Fibroblast of villous mesenchyme (primary cell): ENCODE measurements around the gene CAVIN4. TPM values are rescaled to one million over a fixed set of nuclear protein-coding genes. Genes with fewer than 3 reads are reported as not detected.
A peak's percentile ranks its signal among the peaks of the same experiment; 100 is the strongest.

Experiments
- DNase-seq: peaks from one replicate; pipeline ENCODE4 v3.0.0-alpha.2; 2010; ENCODE audit warnings: low read depth
- H3K4me3 ChIP-seq: 2 replicates; pipeline ENCODE4 v1.5.1; 2011; ENCODE audit warnings: low read depth, mild to moderate bottlenecking, low read length
- total RNA-seq: library from RNA; depleted of rRNA; stranded (reverse); fragments of >200 nt; gene quantifications from 2 replicates; pipeline ENCODE4 v1.2.3, GENCODE V29; 2012
- TF ChIP-seq, protein P1 (sequence below): IDR thresholded peaks from 2 replicates; pipeline ENCODE4 v1.5.1; 2012; ENCODE audit warnings: low read depth, mild to moderate bottlenecking, low read length; ENCODE audit not compliant: insufficient read depth

CAVIN4 gene
- total RNA-seq, 1 donor, result 1.3 TPM

DNA sequence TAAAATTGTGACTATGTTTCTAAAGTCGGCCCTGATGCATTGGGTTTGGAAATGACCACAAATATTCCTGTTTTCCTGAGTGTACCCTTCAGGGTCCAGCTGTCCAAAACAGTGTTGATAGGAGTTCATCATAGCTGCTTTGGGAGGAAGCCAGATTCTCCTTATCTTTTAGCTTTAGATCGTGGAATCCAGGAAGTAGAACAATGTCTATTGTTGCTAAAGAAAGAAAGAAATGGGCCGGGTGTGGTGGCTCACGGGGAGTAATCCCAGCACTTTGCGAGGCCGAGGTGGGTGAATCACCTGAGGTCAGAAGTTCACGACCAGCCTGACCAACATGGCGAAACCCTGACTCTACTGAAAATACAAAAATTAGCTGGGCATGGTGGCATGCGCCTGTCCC lies 9.5 kb downstream of the CAVIN4 start:
- DNase-seq, result no peak
- TF ChIP-seq, protein P1, sequence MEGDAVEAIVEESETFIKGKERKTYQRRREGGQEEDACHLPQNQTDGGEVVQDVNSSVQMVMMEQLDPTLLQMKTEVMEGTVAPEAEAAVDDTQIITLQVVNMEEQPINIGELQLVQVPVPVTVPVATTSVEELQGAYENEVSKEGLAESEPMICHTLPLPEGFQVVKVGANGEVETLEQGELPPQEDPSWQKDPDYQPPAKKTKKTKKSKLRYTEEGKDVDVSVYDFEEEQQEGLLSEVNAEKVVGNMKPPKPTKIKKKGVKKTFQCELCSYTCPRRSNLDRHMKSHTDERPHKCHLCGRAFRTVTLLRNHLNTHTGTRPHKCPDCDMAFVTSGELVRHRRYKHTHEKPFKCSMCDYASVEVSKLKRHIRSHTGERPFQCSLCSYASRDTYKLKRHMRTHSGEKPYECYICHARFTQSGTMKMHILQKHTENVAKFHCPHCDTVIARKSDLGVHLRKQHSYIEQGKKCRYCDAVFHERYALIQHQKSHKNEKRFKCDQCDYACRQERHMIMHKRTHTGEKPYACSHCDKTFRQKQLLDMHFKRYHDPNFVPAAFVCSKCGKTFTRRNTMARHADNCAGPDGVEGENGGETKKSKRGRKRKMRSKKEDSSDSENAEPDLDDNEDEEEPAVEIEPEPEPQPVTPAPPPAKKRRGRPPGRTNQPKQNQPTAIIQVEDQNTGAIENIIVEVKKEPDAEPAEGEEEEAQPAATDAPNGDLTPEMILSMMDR, result no peak
- H3K4me3 ChIP-seq, result no peak overlapping the region

DNA sequence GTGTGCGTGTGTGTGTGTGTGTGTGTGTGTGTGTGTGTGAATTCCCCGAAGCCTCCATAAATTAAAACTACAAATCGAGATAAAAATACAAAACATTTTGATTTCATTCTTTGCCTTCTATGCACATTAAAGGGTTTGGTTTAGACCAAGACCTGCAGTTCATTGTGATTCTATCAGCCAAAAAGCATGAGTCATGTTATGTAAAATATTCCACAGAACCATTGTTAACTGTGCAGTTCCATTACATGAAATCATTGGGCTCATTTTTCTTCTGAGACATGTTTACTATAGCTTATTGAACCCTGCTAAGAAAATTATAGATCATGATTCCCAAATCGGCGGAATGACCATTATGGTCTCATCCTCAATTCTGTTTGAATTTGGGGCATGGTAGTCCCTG lies 11.7 kb downstream of the CAVIN4 start:
- TF ChIP-seq, protein P1, result no peak
- no peak for DNase-seq
- no peak overlapping the region for H3K4me3 ChIP-seq

DNA sequence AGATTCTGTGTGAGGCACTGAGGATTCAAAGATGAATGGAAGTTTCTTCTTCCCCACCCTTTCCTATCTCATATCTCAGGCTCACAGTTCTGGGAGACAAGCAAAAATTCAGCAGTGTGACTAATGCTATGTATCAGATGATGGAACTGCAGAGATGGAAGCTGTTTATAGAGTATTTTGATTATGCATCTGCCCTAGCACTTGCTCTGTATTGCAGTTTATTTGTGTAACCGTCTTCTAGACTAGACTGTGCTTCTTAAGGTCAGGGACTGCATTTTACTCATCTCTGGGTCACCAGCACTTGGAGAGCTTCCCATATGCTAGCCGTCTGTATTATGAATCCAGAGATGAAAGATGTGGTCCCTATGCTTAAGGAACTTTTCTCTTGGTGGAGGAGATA lies 12.6 kb downstream of the CAVIN4 start:
- TF ChIP-seq, protein P1, result no peak
- peak; percentile 58 for DNase-seq
- H3K4me3 ChIP-seq, result no peak overlapping the region

DNA sequence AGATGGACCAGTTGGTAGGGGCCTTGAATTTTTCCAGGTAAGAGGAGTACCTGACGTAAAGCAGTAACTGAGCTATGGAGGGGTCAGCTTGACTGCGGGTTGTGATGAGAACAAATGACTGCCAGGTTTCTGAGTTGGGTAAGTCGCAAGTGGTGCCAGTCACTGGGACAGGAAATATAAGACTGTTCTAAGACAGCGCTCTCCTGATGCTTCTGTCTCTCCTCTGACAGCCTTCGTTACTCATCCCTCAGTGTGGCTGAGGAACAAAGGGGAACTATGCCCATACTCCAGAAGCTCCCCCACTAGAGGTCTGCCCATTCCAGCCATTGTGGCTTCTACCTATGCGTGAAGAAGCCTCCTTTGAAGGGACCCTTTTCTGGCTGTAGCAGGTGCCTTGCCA lies 13.3 kb downstream of the CAVIN4 start:
- no peak overlapping the region for H3K4me3 ChIP-seq
- TF ChIP-seq, protein P1, result no peak
- DNase-seq, result no peak

DNA sequence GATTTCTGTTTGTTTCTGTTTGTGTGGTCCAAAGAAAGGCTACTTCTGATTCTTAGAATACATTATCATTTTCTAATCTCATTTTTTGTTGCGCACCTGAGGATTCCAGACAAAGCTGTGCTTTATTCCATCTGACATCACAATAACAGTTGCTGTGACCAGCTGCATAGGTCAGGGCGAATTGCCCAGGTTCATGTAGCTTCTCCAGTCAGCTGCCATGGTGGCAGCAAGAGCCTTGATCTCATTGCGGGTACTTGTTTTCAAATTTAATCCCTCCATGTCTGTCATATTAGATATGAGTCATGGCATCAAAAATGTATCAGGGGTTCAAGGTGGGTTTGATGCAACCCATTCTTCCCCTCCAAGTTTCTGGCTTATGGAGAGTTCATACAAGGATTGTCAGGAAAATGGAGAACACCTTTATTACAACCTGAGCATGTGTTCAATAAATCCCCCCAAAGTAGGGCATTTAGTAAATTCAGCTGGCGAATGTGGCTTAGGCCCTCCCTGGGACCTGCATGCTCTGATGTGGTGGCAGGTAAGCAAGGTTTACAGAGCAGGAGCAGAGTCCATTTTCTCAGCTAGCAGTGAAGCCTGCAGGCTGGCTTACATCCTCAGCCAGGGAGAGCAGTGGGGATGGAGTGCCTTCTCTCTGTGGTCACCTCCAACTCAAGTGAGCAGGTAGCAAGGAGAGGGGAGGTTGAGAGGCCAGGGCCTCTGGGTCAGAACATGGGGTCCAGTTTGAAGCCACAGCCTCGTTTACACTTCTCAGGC lies 13.9 kb downstream of the CAVIN4 start:
- DNase-seq, result no peak
- H3K4me3 ChIP-seq, result no peak overlapping the region
- TF ChIP-seq, protein P1, result no peak

DNA sequence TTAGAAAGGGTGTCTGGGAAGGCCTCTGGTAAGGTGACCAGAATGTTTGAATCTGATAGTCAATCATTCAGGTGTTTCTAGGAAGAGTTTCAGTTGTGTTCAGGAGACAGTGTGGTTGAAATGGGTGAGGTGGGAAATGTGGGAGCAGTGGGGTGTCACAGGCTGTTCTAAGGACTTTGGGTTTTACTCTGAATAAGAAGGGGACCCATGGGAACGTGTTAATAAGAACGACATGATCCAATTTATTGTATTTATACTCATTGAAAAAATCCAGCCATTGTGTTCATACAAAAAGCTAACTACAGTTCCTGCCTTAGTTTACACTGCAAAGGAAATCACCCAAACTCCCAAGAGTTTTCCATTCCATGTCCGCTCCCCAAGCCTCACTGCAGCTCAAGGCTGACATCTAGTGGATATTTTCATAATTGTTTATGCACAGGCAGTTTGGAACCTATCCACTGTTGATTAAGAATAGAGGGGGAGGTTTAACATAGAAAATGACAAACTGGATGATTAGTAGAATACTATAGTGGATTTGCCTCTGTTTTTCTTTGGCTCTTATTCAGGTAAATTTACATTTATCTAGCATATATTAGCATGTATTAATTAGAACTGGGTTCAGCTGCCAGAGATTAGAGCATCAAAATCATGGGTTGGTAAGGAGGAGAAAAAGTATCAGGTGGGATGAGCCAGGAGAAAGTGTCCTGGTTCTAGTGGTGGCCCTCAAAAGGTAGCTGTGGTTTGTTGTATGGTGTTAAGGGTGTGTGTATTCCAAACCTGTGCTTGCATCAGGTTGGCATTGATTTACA lies 17.7 kb downstream of the CAVIN4 start:
- TF ChIP-seq, protein P1, result peak; percentile 82
- DNase-seq, result peak; percentile 69
- H3K4me3 ChIP-seq, result no peak overlapping the region
